ENCODE measurements around the gene TBX10.
"Not testable (repeated sequence)": the region's sequence is repeated elsewhere in the genome, so short reads cannot be mapped to it uniquely, and the experiment has no call there.

Gene TBX10

DNA sequence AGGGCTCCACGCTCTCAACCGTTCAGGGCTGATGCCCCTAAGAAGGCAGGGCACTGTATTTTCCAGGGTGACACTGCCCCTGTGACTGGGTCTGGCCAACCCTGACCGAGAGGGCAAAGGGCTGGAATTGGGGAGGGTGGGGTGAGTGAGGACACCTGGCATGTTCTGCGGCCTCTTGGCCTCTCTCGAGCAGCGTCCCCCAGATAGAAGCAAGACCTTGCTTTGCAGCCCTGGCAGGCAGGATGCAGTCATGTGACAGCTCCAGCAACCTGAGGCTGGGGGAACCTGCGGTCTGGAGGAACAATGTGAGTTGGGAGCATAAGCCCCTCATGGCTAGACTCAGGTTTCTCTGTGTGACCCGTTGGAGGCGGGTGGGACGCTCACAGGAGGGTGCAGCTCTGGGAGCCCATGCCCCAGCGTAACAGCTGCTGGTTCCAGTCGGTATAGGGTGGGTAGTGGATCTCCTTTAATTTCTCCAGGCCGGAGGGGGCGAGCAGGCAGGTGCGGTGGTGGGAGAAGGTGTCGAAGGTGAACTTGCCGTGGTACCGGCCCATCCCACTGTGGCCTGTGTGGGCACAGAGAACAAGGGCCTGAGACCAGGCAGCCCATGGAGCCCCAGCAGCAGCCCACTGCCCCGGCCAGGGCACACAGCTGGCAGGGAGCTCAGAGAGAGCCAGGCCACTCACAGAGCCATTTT, 23.4 kb upstream of the TBX10 start:
- TF ChIP-seq EZH2phosphoT487 (conservative IDR thresholded peaks at IDR 0.05; ENCODE audit: low read length): no peak
- TF ChIP-seq, protein P1, sequence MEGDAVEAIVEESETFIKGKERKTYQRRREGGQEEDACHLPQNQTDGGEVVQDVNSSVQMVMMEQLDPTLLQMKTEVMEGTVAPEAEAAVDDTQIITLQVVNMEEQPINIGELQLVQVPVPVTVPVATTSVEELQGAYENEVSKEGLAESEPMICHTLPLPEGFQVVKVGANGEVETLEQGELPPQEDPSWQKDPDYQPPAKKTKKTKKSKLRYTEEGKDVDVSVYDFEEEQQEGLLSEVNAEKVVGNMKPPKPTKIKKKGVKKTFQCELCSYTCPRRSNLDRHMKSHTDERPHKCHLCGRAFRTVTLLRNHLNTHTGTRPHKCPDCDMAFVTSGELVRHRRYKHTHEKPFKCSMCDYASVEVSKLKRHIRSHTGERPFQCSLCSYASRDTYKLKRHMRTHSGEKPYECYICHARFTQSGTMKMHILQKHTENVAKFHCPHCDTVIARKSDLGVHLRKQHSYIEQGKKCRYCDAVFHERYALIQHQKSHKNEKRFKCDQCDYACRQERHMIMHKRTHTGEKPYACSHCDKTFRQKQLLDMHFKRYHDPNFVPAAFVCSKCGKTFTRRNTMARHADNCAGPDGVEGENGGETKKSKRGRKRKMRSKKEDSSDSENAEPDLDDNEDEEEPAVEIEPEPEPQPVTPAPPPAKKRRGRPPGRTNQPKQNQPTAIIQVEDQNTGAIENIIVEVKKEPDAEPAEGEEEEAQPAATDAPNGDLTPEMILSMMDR (IDR thresholded peaks at IDR 0.05; ENCODE audit: insufficient read depth, low read length, poor library complexity, severe bottlenecking): no peak
- Histone ChIP-seq H3K79me2 (ENCODE audit: insufficient read depth, low read length) (no peaks in the 10 kb centered on the region), H3K27me3 (ENCODE audit: low read length) (no peaks in the 10 kb centered on the region), H3K36me3 (ENCODE audit: low read length) (no peaks in the 10 kb centered on the region), H2AFZ (ENCODE audit: low read depth, low read length, severe bottlenecking) (no peak overlapping the region), H3K4me3 (ENCODE audit: insufficient read depth, low read length, poor library complexity, severe bottlenecking) (no peak overlapping the region), H3F3A (ENCODE audit: insufficient read depth) (peaks cover 16% of the 10 kb centered on the region), H3K9ac (ENCODE audit: low read length) (no peak overlapping the region), H4K20me1 (ENCODE audit: low read depth, low read length) (no peaks in the 10 kb centered on the region), H3K9me2 (replicated peaks; ENCODE audit: insufficient read depth, low read length) (no peaks in the 10 kb centered on the region), H3K4me2 (ENCODE audit: low read depth, low read length, poor library complexity, severe bottlenecking) (no peak overlapping the region), H3K27ac (ENCODE audit: low read depth, low read length) (no peak overlapping the region), H3K9me3 (ENCODE audit: insufficient read depth, low read length) (no peaks in the 10 kb centered on the region)

DNA sequence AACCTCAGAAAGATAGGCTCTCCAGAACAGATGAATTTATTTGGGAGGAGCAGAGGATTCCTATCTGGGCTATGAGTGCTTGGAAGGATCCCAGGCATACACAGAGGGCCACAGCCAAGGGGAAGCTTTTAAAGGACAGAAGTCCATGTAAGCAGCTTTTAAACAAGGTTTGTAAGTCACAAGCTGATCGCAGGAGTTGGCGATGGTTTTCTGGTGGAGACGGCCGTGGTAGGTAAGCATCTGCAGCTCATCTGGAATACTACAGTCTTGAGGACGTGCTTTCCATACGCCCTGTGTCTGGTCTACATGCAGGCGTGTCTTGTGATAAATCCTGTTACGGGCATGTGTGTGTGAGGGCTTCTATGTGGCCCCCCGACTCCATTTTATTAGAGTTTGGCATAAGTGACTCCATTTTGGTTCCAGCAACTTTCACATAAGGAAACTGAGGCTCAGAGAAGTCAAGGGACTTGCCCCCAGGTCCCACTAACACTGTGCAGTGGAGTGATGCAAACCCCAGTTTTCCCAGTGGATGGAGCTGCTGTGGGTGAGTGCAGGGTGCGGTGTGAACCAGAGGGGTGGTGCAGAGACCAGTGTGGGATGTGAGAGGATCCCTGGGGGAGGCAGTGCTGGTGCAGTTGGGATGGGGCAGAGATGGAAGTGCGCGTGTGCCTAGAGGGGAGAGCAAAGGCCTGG, 22.7 kb upstream of the TBX10 start:
- H3K9me3 ChIP-seq (ENCODE audit: insufficient read depth, low read length): peaks cover 6% of the 10 kb centered on the region; the same call in 1 of the 2 replicates
- H3K27me3 ChIP-seq (ENCODE audit: low read length): no peaks in the 10 kb centered on the region
- no peak overlapping the region for H3K27ac ChIP-seq (ENCODE audit: low read depth, low read length)
- H2AFZ ChIP-seq (ENCODE audit: low read depth, low read length, severe bottlenecking): no peak overlapping the region
- TF ChIP-seq EZH2phosphoT487 (conservative IDR thresholded peaks at IDR 0.05; ENCODE audit: low read length): no peak
- TF ChIP-seq, protein P1 (IDR thresholded peaks at IDR 0.05; ENCODE audit: insufficient read depth, low read length, poor library complexity, severe bottlenecking): no peak
- no peak overlapping the region for H3K4me3 ChIP-seq (ENCODE audit: insufficient read depth, low read length, poor library complexity, severe bottlenecking)
- H3F3A ChIP-seq (ENCODE audit: insufficient read depth): peaks cover 22% of the 10 kb centered on the region
- no peak overlapping the region for H3K9ac ChIP-seq (ENCODE audit: low read length)
- H3K36me3 ChIP-seq (ENCODE audit: low read length): peaks cover 6% of the 10 kb centered on the region; the same call in 1 of the 2 replicates
- H3K4me2 ChIP-seq (ENCODE audit: low read depth, low read length, poor library complexity, severe bottlenecking): no peak overlapping the region
- no peaks in the 10 kb centered on the region for H3K9me2 ChIP-seq (replicated peaks; ENCODE audit: insufficient read depth, low read length)
- H3K79me2 ChIP-seq (ENCODE audit: insufficient read depth, low read length): no peaks in the 10 kb centered on the region
- no peaks in the 10 kb centered on the region for H4K20me1 ChIP-seq (ENCODE audit: low read depth, low read length)

DNA sequence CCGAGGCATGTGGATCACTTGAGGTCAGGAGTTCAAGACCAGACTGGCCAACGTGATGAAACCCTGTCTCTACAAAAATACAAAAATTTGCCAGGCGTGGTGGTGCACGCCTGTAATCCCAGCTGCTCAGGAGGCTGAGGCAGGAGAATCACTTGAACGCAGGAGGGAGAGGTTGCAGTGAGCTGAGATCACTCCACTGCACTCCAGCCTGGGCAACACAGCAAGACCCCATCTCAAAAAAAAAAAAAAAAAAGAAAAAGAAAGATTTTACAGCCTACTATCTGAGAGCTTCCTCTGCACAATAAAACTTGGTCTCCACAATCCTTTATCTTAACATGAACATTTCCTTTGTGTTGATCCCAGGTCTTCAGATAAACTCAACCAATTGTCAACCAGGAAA, 21.2 kb upstream of the TBX10 start:
- not testable (repeated sequence) for H3K9ac ChIP-seq (ENCODE audit: low read length); H4K20me1 ChIP-seq (ENCODE audit: low read depth, low read length); H3K9me2 ChIP-seq (replicated peaks; ENCODE audit: insufficient read depth, low read length); H3K4me3 ChIP-seq (ENCODE audit: insufficient read depth, low read length, poor library complexity, severe bottlenecking); H3K27ac ChIP-seq (ENCODE audit: low read depth, low read length); H3K4me2 ChIP-seq (ENCODE audit: low read depth, low read length, poor library complexity, severe bottlenecking); H3K27me3 ChIP-seq (ENCODE audit: low read length); H3K79me2 ChIP-seq (ENCODE audit: insufficient read depth, low read length); H2AFZ ChIP-seq (ENCODE audit: low read depth, low read length, severe bottlenecking); H3K36me3 ChIP-seq (ENCODE audit: low read length)
- Histone ChIP-seq H3F3A (ENCODE audit: insufficient read depth) (peaks cover 24% of the 10 kb centered on the region), H3K9me3 (ENCODE audit: insufficient read depth, low read length) (peaks cover 20% of the 10 kb centered on the region)

DNA sequence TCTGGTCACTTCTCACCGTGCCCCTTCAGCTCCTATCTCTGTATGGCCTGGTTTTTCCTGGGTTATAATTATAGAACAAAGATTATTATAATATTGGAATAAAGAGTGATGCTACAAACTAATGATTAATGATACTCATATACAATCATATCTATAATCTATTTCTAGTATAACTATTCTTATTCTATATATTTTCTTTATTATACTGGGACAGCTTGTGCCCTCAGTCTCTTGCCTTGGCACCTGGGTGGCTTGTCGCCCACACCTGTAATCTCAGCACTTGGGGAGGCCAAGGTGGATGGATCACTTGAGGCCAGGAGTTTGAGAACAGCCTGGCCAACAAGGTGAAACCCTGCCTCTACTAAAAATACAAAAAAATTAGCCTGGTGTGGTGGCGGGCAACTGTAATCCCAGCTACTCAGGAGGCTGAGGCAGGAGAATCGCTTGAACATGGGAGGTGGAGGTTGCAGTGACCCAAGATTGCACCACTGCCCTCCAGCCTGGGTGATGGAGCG, 20.1 kb upstream of the TBX10 start:
- not testable (repeated sequence) for H3K4me3 ChIP-seq (ENCODE audit: insufficient read depth, low read length, poor library complexity, severe bottlenecking); H2AFZ ChIP-seq (ENCODE audit: low read depth, low read length, severe bottlenecking)

More for the DNA sequence above, 20.1 kb upstream of the TBX10 start:
- H3K9ac ChIP-seq (ENCODE audit: low read length); H3K27me3 ChIP-seq (ENCODE audit: low read length); H4K20me1 ChIP-seq (ENCODE audit: low read depth, low read length); H3K79me2 ChIP-seq (ENCODE audit: insufficient read depth, low read length); H3K36me3 ChIP-seq (ENCODE audit: low read length); H3K9me2 ChIP-seq (replicated peaks; ENCODE audit: insufficient read depth, low read length): not testable (repeated sequence)
- peak overlapping the region; percentile 50 for H3K4me2 ChIP-seq (ENCODE audit: low read depth, low read length, poor library complexity, severe bottlenecking)
- H3K27ac ChIP-seq (ENCODE audit: low read depth, low read length): peak overlapping the region; percentile 93
- H3F3A ChIP-seq (ENCODE audit: insufficient read depth): peaks cover 25% of the 10 kb centered on the region
- peaks cover 23% of the 10 kb centered on the region for H3K9me3 ChIP-seq (ENCODE audit: insufficient read depth, low read length)
